AG04450 (cell line): ENCODE results near the gene UBFD1. TPM values are rescaled to one million over a fixed set of nuclear protein-coding genes. Genes with fewer than 3 reads are reported as not detected.

Experiments
- CTCF ChIA-PET: fragments of 300-600, 350-600 bp; formaldehyde crosslinking; extraction: SDS; loops from one replicate; lab custom pipeline; 2022; ENCODE audit warnings: antibody characterized with exemption, inconsistent platforms; lab: Charles Lee
- POLR2A ChIA-PET: fragments of 350-600 bp; formaldehyde crosslinking; extraction: SDS; loops from one replicate; lab custom pipeline; 2021; ENCODE audit warnings: antibody characterized with exemption, inconsistent platforms; lab: Yijun Ruan, JAX
- DNase-seq: peaks from one replicate; pipeline ENCODE4 v3.0.0-alpha.2; 2011; ENCODE audit warnings: low read depth, low spot score
- H3K27ac ChIP-seq: one replicate; pipeline ENCODE4 v1.5.1; 2012; ENCODE audit warnings: low read depth, low read length, control low read depth
- H3K27me3 ChIP-seq: one replicate; pipeline ENCODE4 v1.6.0; 2012; ENCODE audit warnings: low read length; ENCODE audit not compliant: control insufficient read depth, insufficient read depth
- H3K4me3 ChIP-seq: 2 replicates; pipeline ENCODE4 v1.5.1; 2011; ENCODE audit warnings: mild to moderate bottlenecking, low read depth, low read length, control low read depth
- H3K9me3 ChIP-seq: 2 replicates; pipeline ENCODE4 v1.5.1; 2012; ENCODE audit warnings: low read length; ENCODE audit not compliant: control insufficient read depth, insufficient read depth
- CTCF ChIP-seq: IDR thresholded peaks from 2 replicates; pipeline ENCODE4 v1.5.1; 2011; ENCODE audit warnings: low read depth, low read length, control low read depth, inconsistent platforms
- polyA minus RNA-seq: library from RNA; depleted of rRNA, polyadenylated mRNA; stranded (reverse); fragments of >200 nt; gene quantifications from 2 replicates; pipeline ENCODE4 v1.2.3, GENCODE V29; 2011; rRNA and poly(A)+ RNA removed
- polyA plus RNA-seq: library from polyadenylated mRNA; depleted of rRNA; stranded (reverse); fragments of >200 nt; gene quantifications from 2 replicates; pipeline ENCODE4 v1.2.3, GENCODE V29; 2011; rRNA removed

UBFD1 gene
- polyA plus RNA-seq (92.4 and 101 TPM in 2 replicates), polyA minus RNA-seq (57.0 and 65.5 TPM in 2 replicates)

- peak; percentile 87 for TF ChIP-seq CTCF
- ChIA-PET CTCF (interaction anchor here (0.5 to 2.8 kb wide), 14 partner anchors 10 to 465 kb away, joined by 3 to 21 read pairs (median 4); partner anchors contain the start of gene NDUFAB1), POLR2A (interaction anchor here (0.6 to 1.6 kb wide), 11 partner anchors 10 to 105 kb away, joined by 3 to 10 read pairs (median 4); partner anchors contain the start of genes DCTN5 and PALB2)
- Histone ChIP-seq H3K27me3 (no peaks in the 10 kb centered on the region), H3K4me3 (peak within 1 kb of the TSS; percentile 92), H3K27ac (peak within 1 kb of the TSS; percentile 94), H3K9me3 (peaks cover 3% of the 10 kb centered on the region; the same call in 1 of the 2 replicates)
- DNase-seq: peak; percentile 97
Measured at GRCh38 chr16:23556881-23557778, at the start of gene UBFD1, which contains the start of gene EARS2. TSS of gene UBFD1 (plus strand) at chr16:23557727. CDS start at chr16:23557743, 16 bp downstream. TSS of gene EARS2 (minus strand) at chr16:23557350. CDS start at chr16:23557343, 7 bp downstream.

- H3K27ac ChIP-seq: peak overlapping the region; percentile 2
- ChIA-PET CTCF (interaction anchor here (1.0 kb wide), 1 partner anchor 57 kb away, joined by 3 read pairs; no protein-coding TSS in a partner anchor), POLR2A (interaction anchor here (0.6 to 2.1 kb wide), 2 partner anchors 49 to 122 kb away, joined by 3 to 6 read pairs; partner anchors contain the start of genes EARS2 and UBFD1)
- no peaks in the 10 kb centered on the region for H3K27me3 ChIP-seq
- DNase-seq: no peak
- H3K9me3 ChIP-seq: no peaks in the 10 kb centered on the region
- TF ChIP-seq CTCF: no peak
- peak overlapping the region; percentile 80 for H3K4me3 ChIP-seq
Measured at GRCh38 chr16:23508589-23509440, 48.7 kb upstream of the UBFD1 start.

GRCh38 chr16:23509441-23509754 lies 48.1 kb upstream of the UBFD1 start:
- Histone ChIP-seq H3K4me3 (peak overlapping the region; percentile 80), H3K9me3 (no peaks in the 10 kb centered on the region), H3K27ac (no peak overlapping the region), H3K27me3 (no peaks in the 10 kb centered on the region)
- ChIA-PET POLR2A (interaction anchor here (0.6 to 2.1 kb wide), 2 partner anchors 48 to 121 kb away, joined by 3 to 6 read pairs; partner anchors contain the start of genes EARS2 and UBFD1), CTCF (no interaction called here)
- TF ChIP-seq CTCF: no peak
- DNase-seq: no peak

GRCh38 chr16:23509782-23510163 lies 47.8 kb upstream of the UBFD1 start:
- no peak for TF ChIP-seq CTCF
- Histone ChIP-seq H3K4me3 (peak overlapping the region; percentile 80), H3K27ac (no peak overlapping the region), H3K9me3 (no peaks in the 10 kb centered on the region), H3K27me3 (no peaks in the 10 kb centered on the region)
- ChIA-PET POLR2A (interaction anchor here (2.1 kb wide), 1 partner anchor 48 kb away, joined by 6 read pairs; the partner anchor contains the start of genes EARS2 and UBFD1), CTCF (no interaction called here)
- DNase-seq: no peak
